Breast epithelium (tissue), 4 donors: ENCODE measurements around the gene CACNA1B. TPM values are rescaled to one million over a fixed set of nuclear protein-coding genes. Genes with fewer than 3 reads are reported as not detected.
A peak's percentile ranks its signal among the peaks of the same experiment; 100 is the strongest.

Source experiments
- DNase-seq, 2 donors: peaks; one replicate each; pipeline ENCODE4 v3.0.0-alpha.2; 2019; ENCODE audit warnings: low spot score in 2 of 2
- H3K27ac ChIP-seq, 2 donors: fragments of 200-600 bp; sonication (generic) in 1 of 2; one replicate each; pipeline ENCODE4 v1.5.1; 2016 to 2019; ENCODE audit warnings: mild to moderate bottlenecking in 1 of 2
- H3K27me3 ChIP-seq, 2 donors: fragments of 200-600 bp; sonication (generic) in 1 of 2; one replicate each; pipeline versions ENCODE4 v1.5.1 to v1.6.0; 2017 to 2019; ENCODE audit warnings: control low read depth in 1 of 2, mild to moderate bottlenecking in 1 of 2
- H3K36me3 ChIP-seq: fragments of 200-600 bp; one replicate; pipeline ENCODE4 v1.5.1; 2019
- H3K4me1 ChIP-seq, 2 donors: fragments of 200-600 bp; sonication (generic); one replicate each; pipeline ENCODE4 v1.5.1; 2016 to 2019; ENCODE audit warnings: control low read depth in 1 of 2
- H3K4me3 ChIP-seq, 3 donors: fragments of 200-600 bp; sonication (generic); 1 replicate in 2 of 3; 2 replicates in 1 of 3; pipeline ENCODE4 v1.5.1; 2016 to 2019; ENCODE audit warnings: mild to moderate bottlenecking in 3 of 3, moderate library complexity in 2 of 3
- H3K9me3 ChIP-seq, 2 donors: fragments of 200-600 bp; sonication (generic) in 1 of 2; one replicate each; pipeline ENCODE4 v1.5.1; 2016 to 2019; ENCODE audit warnings: control low read depth in 1 of 2
- POLR2A ChIP-seq: fragments of 450-650 bp; IDR thresholded peaks from one replicate; pipeline ENCODE4 v1.6.1; 2016; ENCODE audit warnings: antibody characterized with exemption, mild to moderate bottlenecking, moderate library complexity
- POLR2AphosphoS5 ChIP-seq, 3 donors: sonication (generic); formaldehyde crosslinking; IDR thresholded peaks; one replicate each; pipeline ENCODE4 v1.6.1; 2017; ENCODE audit warnings: antibody characterized with exemption in 3 of 3
- intact Hi-C: fragments of 100-400 bp; cut with DNase I; formaldehyde crosslinking; loops from one replicate; pipeline ENCODE4 v1.15.1; 2023; ENCODE audit warnings: low total_unique reads
- total RNA-seq, 3 donors: library from RNA; depleted of rRNA; stranded (reverse); fragments of >200 nt; gene quantifications; one replicate each; pipeline ENCODE4 v1.1.0, GENCODE V29; 2016
- TF ChIP-seq, protein P1 (sequence below), 3 donors: fragments of 450-650 bp; IDR thresholded peaks; one replicate each; pipeline ENCODE4 v1.5.1; 2016 to 2017; ENCODE audit warnings: antibody characterized with exemption in 3 of 3, mild to moderate bottlenecking in 3 of 3, moderate library complexity in 3 of 3

Gene CACNA1B
- total RNA-seq, 3 donors from 2014 or later = under 0.01 TPM; not detected in 2

DNA sequence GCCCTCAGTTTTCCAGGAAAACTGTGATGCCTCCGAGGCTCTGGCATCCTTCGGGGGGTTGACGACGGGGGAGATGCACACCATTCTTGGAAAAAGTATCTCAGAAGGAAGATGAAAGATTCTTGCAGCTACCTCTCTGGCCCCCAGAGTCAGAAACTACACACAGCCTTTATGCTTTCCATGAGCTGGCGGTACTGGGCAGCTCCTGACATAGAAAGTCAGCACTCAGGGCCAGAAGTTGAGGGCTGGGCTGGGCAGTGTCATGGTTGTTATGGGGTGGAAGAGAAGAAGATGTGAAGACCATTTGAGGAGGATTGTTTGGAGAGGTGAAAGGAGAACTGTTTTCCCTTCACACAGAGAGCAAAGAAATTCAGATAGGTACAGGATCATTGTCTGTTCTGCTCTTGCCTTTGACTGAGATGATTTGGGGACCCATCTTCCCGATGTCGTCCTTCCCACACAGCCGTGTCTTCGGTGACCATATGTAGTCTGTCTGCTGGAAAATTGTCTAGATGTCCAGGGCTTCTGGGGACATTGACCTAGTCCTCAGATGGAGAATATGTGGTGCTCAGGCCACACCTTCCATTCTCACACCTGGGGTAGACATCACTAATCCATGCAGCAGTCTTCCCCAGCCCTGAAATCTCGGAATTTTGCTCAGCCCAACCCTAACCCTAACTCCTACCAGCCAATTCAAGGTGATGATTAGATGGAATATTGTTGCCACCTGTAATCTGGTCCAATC is 237.1 kb downstream of the CACNA1B start:
- no peaks in the 10 kb centered on the region for H3K4me1 ChIP-seq
- H3K9me3 ChIP-seq = no peaks in the 10 kb centered on the region
- H3K36me3 ChIP-seq = no peaks in the 10 kb centered on the region
- no peak for DNase-seq
- H3K4me3 ChIP-seq = no peak overlapping the region
- intact Hi-C loops = no loop called here
- TF ChIP-seq, protein P1, sequence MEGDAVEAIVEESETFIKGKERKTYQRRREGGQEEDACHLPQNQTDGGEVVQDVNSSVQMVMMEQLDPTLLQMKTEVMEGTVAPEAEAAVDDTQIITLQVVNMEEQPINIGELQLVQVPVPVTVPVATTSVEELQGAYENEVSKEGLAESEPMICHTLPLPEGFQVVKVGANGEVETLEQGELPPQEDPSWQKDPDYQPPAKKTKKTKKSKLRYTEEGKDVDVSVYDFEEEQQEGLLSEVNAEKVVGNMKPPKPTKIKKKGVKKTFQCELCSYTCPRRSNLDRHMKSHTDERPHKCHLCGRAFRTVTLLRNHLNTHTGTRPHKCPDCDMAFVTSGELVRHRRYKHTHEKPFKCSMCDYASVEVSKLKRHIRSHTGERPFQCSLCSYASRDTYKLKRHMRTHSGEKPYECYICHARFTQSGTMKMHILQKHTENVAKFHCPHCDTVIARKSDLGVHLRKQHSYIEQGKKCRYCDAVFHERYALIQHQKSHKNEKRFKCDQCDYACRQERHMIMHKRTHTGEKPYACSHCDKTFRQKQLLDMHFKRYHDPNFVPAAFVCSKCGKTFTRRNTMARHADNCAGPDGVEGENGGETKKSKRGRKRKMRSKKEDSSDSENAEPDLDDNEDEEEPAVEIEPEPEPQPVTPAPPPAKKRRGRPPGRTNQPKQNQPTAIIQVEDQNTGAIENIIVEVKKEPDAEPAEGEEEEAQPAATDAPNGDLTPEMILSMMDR (IDR thresholded peaks at IDR 0.05) = no peak
- TF ChIP-seq POLR2A (no peak), POLR2AphosphoS5 (IDR thresholded peaks at IDR 0.05) (no peak)
- no peak overlapping the region for H3K27ac ChIP-seq
- H3K27me3 ChIP-seq = peaks cover 0 to 16% of the 10 kb centered on the region in 2 donors

DNA sequence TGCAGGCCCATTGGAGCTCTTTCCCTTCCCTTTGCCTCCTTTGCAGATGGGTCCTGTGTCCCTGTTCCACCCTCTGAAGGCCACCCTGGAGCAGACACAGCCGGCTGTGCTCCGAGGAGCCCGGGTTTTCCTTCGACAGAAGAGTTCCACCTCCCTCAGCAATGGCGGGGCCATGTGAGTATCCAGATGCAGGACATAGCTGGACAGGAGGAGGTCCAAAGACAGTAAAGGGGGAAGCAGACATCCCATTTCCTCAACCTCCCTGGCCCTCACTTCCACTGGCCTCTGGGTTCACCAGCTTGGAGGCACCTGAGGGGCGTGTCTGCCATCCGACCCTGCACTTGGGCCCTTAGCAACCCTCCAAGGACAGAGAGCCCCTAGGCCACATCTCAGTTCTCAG is 237.9 kb downstream of the CACNA1B start:
- Histone ChIP-seq H3K4me1 (no peaks in the 10 kb centered on the region), H3K36me3 (no peaks in the 10 kb centered on the region), H3K27me3 (peaks cover 0 to 16% of the 10 kb centered on the region in 2 donors), H3K27ac (no peak overlapping the region), H3K4me3 (no peak overlapping the region), H3K9me3 (no peaks in the 10 kb centered on the region)
- intact Hi-C loops = no loop called here
- no peak for TF ChIP-seq POLR2A
- TF ChIP-seq, protein P1 (IDR thresholded peaks at IDR 0.05) = no peak
- TF ChIP-seq POLR2AphosphoS5 (IDR thresholded peaks at IDR 0.05) = no peak
- no peak for DNase-seq

DNA sequence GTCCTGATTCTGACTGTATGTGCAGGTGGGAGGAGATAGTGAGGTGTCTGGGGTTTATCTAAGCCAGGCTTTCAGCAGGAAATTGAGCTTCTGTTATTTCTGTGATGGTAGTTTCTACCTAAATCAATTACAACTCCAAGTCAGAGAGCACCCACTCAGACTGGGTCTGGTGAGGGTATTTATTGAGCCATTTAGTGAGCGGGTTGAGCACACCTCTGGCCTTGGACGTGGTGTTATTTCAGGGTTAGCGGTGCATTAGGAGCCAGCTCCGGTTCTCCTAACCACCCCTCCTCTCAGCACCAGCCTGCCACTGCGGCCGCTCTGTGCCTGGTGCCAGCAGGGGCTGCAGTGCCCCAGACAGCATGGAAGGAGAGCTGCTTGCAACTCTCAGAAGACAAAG is 238.9 kb downstream of the CACNA1B start:
- Histone ChIP-seq H3K27ac (no peak overlapping the region), H3K4me3 (no peak overlapping the region), H3K36me3 (no peaks in the 10 kb centered on the region), H3K9me3 (no peaks in the 10 kb centered on the region), H3K4me1 (no peaks in the 10 kb centered on the region), H3K27me3 (peaks cover 0 to 16% of the 10 kb centered on the region in 2 donors)
- no peak for TF ChIP-seq POLR2A
- TF ChIP-seq POLR2AphosphoS5 (IDR thresholded peaks at IDR 0.05) = no peak
- TF ChIP-seq, protein P1 (IDR thresholded peaks at IDR 0.05) = no peak
- intact Hi-C loops = no loop called here
- DNase-seq = no peak

DNA sequence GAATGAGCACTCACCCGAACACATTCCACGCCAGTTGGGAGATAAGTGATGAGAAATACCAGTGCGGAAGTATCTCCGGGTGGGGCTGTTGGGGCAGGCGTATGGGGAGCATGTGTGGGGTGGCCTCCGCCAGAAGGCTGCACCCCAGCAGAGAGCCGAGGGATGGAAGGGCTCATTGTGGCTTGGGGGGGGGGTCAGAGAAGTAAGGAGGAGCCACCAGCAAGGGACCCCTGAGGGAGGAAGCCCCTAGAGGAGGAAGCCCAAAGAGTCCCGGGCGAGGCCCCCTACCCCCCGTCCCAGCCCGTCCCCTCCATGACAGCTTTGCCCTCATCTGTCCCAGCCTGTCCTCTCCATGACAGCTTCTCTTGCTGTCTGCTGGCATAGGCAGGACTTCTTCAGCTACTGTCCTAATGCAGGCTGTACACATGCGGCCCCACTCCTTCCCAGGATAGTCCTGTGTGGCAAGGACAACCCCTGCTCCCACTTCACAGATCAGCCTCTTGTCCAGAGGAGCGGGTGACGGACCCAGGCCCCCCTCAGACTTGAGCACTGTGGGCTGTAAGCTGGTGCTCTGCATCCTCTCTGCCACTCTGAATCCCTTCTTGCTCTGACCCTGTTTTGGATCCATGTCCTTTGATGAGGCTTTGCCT is 239.6 kb downstream of the CACNA1B start:
- DNase-seq = no peak
- Histone ChIP-seq H3K36me3 (no peaks in the 10 kb centered on the region), H3K27ac (no peak overlapping the region), H3K27me3 (peaks cover 0 to 23% of the 10 kb centered on the region in 2 donors), H3K4me1 (no peaks in the 10 kb centered on the region), H3K9me3 (no peaks in the 10 kb centered on the region), H3K4me3 (no peak overlapping the region)
- intact Hi-C loops = no loop called here
- TF ChIP-seq POLR2A = no peak
- TF ChIP-seq, protein P1 (IDR thresholded peaks at IDR 0.05) = no peak
- no peak for TF ChIP-seq POLR2AphosphoS5 (IDR thresholded peaks at IDR 0.05)

DNA sequence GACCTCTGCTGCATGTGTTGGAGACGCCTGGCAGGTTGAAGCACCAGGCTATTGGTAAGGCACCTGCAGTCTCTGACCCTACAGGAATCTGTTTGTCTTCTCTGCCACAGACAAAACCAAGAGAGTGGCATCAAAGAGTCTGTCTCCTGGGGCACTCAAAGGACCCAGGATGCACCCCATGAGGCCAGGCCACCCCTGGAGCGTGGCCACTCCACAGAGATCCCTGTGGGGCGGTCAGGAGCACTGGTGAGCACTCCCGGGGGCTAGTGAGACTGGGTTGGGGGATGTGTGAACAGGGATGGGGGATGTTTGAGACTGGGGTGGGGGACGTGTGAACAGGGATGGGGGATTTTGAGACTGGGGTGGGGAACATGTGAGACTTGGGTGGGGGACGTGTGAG is 240.3 kb downstream of the CACNA1B start:
- H3K27me3 ChIP-seq = peaks cover 0 to 24% of the 10 kb centered on the region in 2 donors
- H3K36me3 ChIP-seq = no peaks in the 10 kb centered on the region
- no peak overlapping the region for H3K27ac ChIP-seq
- TF ChIP-seq, protein P1 (IDR thresholded peaks at IDR 0.05) = no peak
- TF ChIP-seq POLR2A = no peak
- TF ChIP-seq POLR2AphosphoS5 (IDR thresholded peaks at IDR 0.05) = no peak
- peak in 1 of 2 donors; percentile 24 for DNase-seq
- no peaks in the 10 kb centered on the region for H3K4me1 ChIP-seq
- H3K4me3 ChIP-seq = no peak overlapping the region
- no peaks in the 10 kb centered on the region for H3K9me3 ChIP-seq
- intact Hi-C loops = no loop called here
